ENCODE measurements around the gene ZNF311. TPM values are rescaled to one million over a fixed set of nuclear protein-coding genes. Genes with fewer than 3 reads are reported as not detected.

ZNF311 gene
- total RNA-seq, 4 donors from 2014 or later: 0.35 to 1.4 (median 0.88) TPM

DNA sequence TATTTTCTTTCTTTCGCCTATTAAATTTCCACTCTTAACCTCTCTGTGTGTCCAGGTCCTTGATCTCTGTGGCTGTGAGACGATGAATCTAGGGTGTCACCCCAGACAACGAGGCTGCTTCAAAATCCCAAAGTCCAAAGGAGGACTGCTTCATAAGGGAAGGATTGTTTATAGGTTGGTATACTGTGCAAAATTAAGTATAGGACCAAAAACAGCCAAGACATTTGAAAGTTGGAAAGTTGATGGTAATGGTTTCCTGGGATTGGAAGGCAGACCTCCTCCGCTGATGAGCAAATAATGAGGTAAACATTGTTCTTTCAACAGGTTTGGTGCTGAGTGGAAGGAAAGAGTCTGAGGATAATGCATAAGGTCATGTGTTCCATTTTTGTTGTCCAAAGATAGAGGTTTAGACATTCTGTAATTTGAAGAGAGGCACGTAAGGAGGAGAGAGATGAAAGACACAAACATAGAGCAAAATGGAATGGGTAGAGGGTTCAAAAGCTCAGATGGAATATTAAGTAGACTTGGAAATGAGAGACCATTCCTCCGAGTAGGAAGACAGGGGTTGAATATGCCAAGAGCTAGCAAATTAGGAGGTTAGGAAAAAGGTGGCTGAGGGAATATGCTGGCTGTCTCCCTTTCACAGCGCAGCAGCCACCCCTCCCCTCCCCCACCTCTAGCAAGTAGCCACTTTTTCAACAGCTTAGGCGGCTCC is 24.8 kb downstream of the ZNF311 start:
- Histone ChIP-seq H3K4me3 (peak overlapping the region in 1 of 2 donors; percentile 58), H3K36me3 (no peaks in the 10 kb centered on the region), H3K9me3 (no peaks in the 10 kb centered on the region), H3K4me1 (peaks cover 0 to 35% (median 0%) of the 10 kb centered on the region in 3 donors), H3K27me3 (peaks cover 29% of the 10 kb centered on the region), H3K27ac (peak overlapping the region in 3 of 4 donors; percentile 21 to 79 (median 79))
- ATAC-seq: no peak
- TF ChIP-seq, protein P1, sequence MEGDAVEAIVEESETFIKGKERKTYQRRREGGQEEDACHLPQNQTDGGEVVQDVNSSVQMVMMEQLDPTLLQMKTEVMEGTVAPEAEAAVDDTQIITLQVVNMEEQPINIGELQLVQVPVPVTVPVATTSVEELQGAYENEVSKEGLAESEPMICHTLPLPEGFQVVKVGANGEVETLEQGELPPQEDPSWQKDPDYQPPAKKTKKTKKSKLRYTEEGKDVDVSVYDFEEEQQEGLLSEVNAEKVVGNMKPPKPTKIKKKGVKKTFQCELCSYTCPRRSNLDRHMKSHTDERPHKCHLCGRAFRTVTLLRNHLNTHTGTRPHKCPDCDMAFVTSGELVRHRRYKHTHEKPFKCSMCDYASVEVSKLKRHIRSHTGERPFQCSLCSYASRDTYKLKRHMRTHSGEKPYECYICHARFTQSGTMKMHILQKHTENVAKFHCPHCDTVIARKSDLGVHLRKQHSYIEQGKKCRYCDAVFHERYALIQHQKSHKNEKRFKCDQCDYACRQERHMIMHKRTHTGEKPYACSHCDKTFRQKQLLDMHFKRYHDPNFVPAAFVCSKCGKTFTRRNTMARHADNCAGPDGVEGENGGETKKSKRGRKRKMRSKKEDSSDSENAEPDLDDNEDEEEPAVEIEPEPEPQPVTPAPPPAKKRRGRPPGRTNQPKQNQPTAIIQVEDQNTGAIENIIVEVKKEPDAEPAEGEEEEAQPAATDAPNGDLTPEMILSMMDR (IDR thresholded peaks at IDR 0.05): no peak
- no peak for TF ChIP-seq POLR2AphosphoS5 (IDR thresholded peaks at IDR 0.05)
- no peak for TF ChIP-seq POLR2A (IDR thresholded peaks at IDR 0.05)
- no peak for TF ChIP-seq EP300 (IDR thresholded peaks at IDR 0.05)
- 39 to 47% methylated on average over 3 to 7 of the region's 8 CpGs for WGBS, 2 donors (ENCODE audit: low coverage in 1 of 2)

DNA sequence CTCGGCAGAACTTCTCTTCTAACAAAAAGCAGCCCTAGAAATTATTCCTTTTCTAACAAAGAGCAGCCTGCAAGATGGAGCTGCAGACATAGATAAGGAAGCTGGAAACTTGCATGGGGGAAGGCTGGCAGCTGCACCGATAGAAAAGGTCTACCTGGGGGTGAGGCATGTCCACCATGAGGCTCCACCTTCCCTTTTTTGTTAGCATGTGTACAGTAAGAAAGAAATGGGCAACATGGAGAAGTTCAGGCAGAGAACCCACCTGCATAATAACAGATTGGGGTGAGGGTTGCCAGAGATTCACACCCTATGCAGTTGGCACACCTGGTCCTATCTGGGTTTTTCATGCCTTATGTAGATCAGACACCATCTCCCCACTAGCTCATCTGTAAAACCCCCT is 25.4 kb downstream of the ZNF311 start:
- no peaks in the 10 kb centered on the region for H3K9me3 ChIP-seq
- H3K27ac ChIP-seq: no peak overlapping the region
- peaks cover 0 to 29% (median 0%) of the 10 kb centered on the region in 3 donors for H3K4me1 ChIP-seq
- no peaks in the 10 kb centered on the region for H3K36me3 ChIP-seq
- TF ChIP-seq POLR2AphosphoS5 (IDR thresholded peaks at IDR 0.05): no peak
- no peak for TF ChIP-seq EP300 (IDR thresholded peaks at IDR 0.05)
- TF ChIP-seq, protein P1 (IDR thresholded peaks at IDR 0.05): no peak
- WGBS, 2 donors (ENCODE audit: low coverage in 1 of 2): 63 to 74% methylated on average over 2 of the region's 2 CpGs
- peaks cover 29% of the 10 kb centered on the region for H3K27me3 ChIP-seq
- ATAC-seq: no peak
- H3K4me3 ChIP-seq: no peak overlapping the region

GRCh38 chr6:28978959-28979561 is 26.1 kb downstream of the ZNF311 start:
- ATAC-seq: no peak
- Histone ChIP-seq H3K27ac (no peak overlapping the region), H3K4me1 (peaks cover 0 to 28% (median 0%) of the 10 kb centered on the region in 3 donors), H3K9me3 (no peaks in the 10 kb centered on the region), H3K36me3 (no peaks in the 10 kb centered on the region), H3K27me3 (peaks cover 33% of the 10 kb centered on the region), H3K4me3 (no peak overlapping the region)
- no peak for TF ChIP-seq EP300 (IDR thresholded peaks at IDR 0.05)
- TF ChIP-seq, protein P1 (IDR thresholded peaks at IDR 0.05): no peak
- no peak for TF ChIP-seq POLR2A (IDR thresholded peaks at IDR 0.05)
- TF ChIP-seq POLR2AphosphoS5 (IDR thresholded peaks at IDR 0.05): no peak
- 77 to 79% methylated on average over 5 of the region's 5 CpGs for WGBS, 2 donors (ENCODE audit: low coverage in 1 of 2)

GRCh38 chr6:28978133-28978491 is 27.0 kb downstream of the ZNF311 start:
- peaks cover 34% of the 10 kb centered on the region for H3K27me3 ChIP-seq
- no peak overlapping the region for H3K27ac ChIP-seq
- WGBS, 2 donors (ENCODE audit: low coverage in 1 of 2): 81 to 92% methylated on average over 2 to 3 of the region's 3 CpGs
- H3K4me1 ChIP-seq: peaks cover 0 to 26% (median 0%) of the 10 kb centered on the region in 3 donors
- ATAC-seq: no peak
- no peaks in the 10 kb centered on the region for H3K36me3 ChIP-seq
- H3K4me3 ChIP-seq: no peak overlapping the region
- TF ChIP-seq POLR2A (IDR thresholded peaks at IDR 0.05) (no peak), POLR2AphosphoS5 (IDR thresholded peaks at IDR 0.05) (no peak), EP300 (IDR thresholded peaks at IDR 0.05) (no peak)
- TF ChIP-seq, protein P1 (IDR thresholded peaks at IDR 0.05): no peak
- no peaks in the 10 kb centered on the region for H3K9me3 ChIP-seq
